H9 (cell line): Measurements from ENCODE around the gene CSTPP1. TPM values are rescaled to one million over a fixed set of nuclear protein-coding genes. Genes with fewer than 3 reads are reported as not detected.

Source experiments
- DNase-seq: peaks from one replicate; pipeline ENCODE4 v3.0.0-alpha.2; 2017
- H2AFZ ChIP-seq: one replicate; pipeline ENCODE4 v1.6.1; 2013; ENCODE audit warnings: mild to moderate bottlenecking, low read length, control low read depth, moderate library complexity
- H2AK5ac ChIP-seq: 2 replicates; pipeline ENCODE4 v1.6.1; 2013; ENCODE audit warnings: low read length, control low read depth, mixed read lengths; ENCODE audit not compliant: insufficient read length
- H2BK120ac ChIP-seq: one replicate; pipeline ENCODE4 v1.6.1; 2013; ENCODE audit warnings: low read depth, mild to moderate bottlenecking, low read length, control low read depth, inconsistent platforms; ENCODE audit not compliant: poor library complexity, severe bottlenecking
- H2BK12ac ChIP-seq: 2 replicates; pipeline ENCODE4 v1.6.1; 2013; ENCODE audit warnings: low read length, control low read depth, mixed read lengths, low read depth; ENCODE audit not compliant: insufficient read length
- H2BK15ac ChIP-seq: 2 replicates; pipeline ENCODE4 v1.6.1; 2013; ENCODE audit warnings: low read depth, low read length, control low read depth
- H2BK20ac ChIP-seq: one replicate; pipeline ENCODE4 v1.6.1; 2013; ENCODE audit warnings: low read depth, mild to moderate bottlenecking, low read length, control low read depth, inconsistent platforms; ENCODE audit not compliant: poor library complexity, severe bottlenecking
- H2BK5ac ChIP-seq: 2 replicates; pipeline ENCODE4 v1.6.1; 2013; ENCODE audit warnings: low read length, control low read depth, mixed read lengths; ENCODE audit not compliant: insufficient read length
- H3K14ac ChIP-seq: 2 replicates; pipeline ENCODE4 v1.6.1; 2013; ENCODE audit warnings: low read length, control low read depth; ENCODE audit not compliant: insufficient read depth
- H3K18ac ChIP-seq: 2 replicates; pipeline ENCODE4 v1.6.1; 2013; ENCODE audit warnings: low read depth, mild to moderate bottlenecking, mixed read lengths, low read length, control low read depth; ENCODE audit not compliant: insufficient read length
- H3K23ac ChIP-seq: 2 replicates; pipeline ENCODE4 v1.6.1; 2013; ENCODE audit warnings: low read length, control low read depth, mixed read lengths, low read depth; ENCODE audit not compliant: insufficient read length
- H3K23me2 ChIP-seq: 2 replicates; pipeline ENCODE4 v1.6.1; 2013; ENCODE audit warnings: low read depth, mild to moderate bottlenecking, mixed read lengths, low read length, control low read depth; ENCODE audit not compliant: insufficient read length, poor library complexity, severe bottlenecking
- H3K27ac ChIP-seq: 2 replicates; pipeline ENCODE4 v1.5.1; 2013; ENCODE audit warnings: low read length, control low read depth, mixed read lengths, low read depth; ENCODE audit not compliant: insufficient read length
- H3K27me3 ChIP-seq: 2 replicates; pipeline ENCODE4 v1.6.1; 2013; ENCODE audit warnings: low read length, control low read depth, inconsistent platforms; ENCODE audit not compliant: insufficient read depth
- H3K4ac ChIP-seq: 2 replicates; pipeline ENCODE4 v1.6.1; 2013; ENCODE audit warnings: low read depth, mild to moderate bottlenecking, control low read depth, inconsistent platforms, low read length, moderate library complexity
- H3K4me1 ChIP-seq: 2 replicates; pipeline ENCODE4 v1.6.1; 2013; ENCODE audit warnings: low read length, control low read depth, inconsistent platforms; ENCODE audit not compliant: insufficient read depth
- H3K4me2 ChIP-seq: 2 replicates; pipeline ENCODE4 v1.6.1; 2013; ENCODE audit warnings: low read length, control low read depth, mixed read lengths; ENCODE audit not compliant: insufficient read length, insufficient read depth
- H3K56ac ChIP-seq: 2 replicates; pipeline ENCODE4 v1.6.1; 2013; ENCODE audit warnings: low read depth, mild to moderate bottlenecking, mixed read lengths, low read length, control low read depth; ENCODE audit not compliant: insufficient read length
- H3K79me1 ChIP-seq: 2 replicates; pipeline ENCODE4 v1.6.1; 2013; ENCODE audit warnings: low read depth, mild to moderate bottlenecking, moderate library complexity, low read length, control low read depth, inconsistent platforms; ENCODE audit not compliant: insufficient read depth, poor library complexity, severe bottlenecking
- H3K79me2 ChIP-seq: 2 replicates; pipeline ENCODE4 v1.6.1; 2013; ENCODE audit warnings: low read length, control low read depth, inconsistent platforms; ENCODE audit not compliant: insufficient read depth
- H3K9ac ChIP-seq: 2 replicates; pipeline ENCODE4 v1.6.1; 2013; ENCODE audit warnings: low read length, control low read depth, mixed read lengths; ENCODE audit not compliant: insufficient read length; ENCODE audit errors: extremely low read depth
- H3K9me3 ChIP-seq: one replicate; pipeline ENCODE4 v1.6.1; 2013; ENCODE audit warnings: low read depth, low read length, inconsistent platforms; ENCODE audit not compliant: control insufficient read depth
- H3T11ph ChIP-seq: one replicate; pipeline ENCODE4 v1.6.1; 2013; ENCODE audit warnings: mild to moderate bottlenecking, low read length, control low read depth, inconsistent platforms
- H4K20me1 ChIP-seq: one replicate; pipeline ENCODE4 v1.6.1; 2013; ENCODE audit not compliant: control insufficient read depth, insufficient read length, insufficient read depth
- H4K5ac ChIP-seq: 2 replicates; pipeline ENCODE4 v1.6.1; 2013; ENCODE audit warnings: low read depth, mild to moderate bottlenecking, mixed read lengths, low read length, control low read depth; ENCODE audit not compliant: insufficient read length
- H4K8ac ChIP-seq: replicated peaks from 2 replicates; pipeline ENCODE4 v1.6.1; 2013; ENCODE audit warnings: low read length, control low read depth, mixed read lengths, low read depth; ENCODE audit not compliant: insufficient read length
- H4K91ac ChIP-seq: 2 replicates; pipeline ENCODE4 v1.6.1; 2013; ENCODE audit warnings: low read depth, mild to moderate bottlenecking, moderate library complexity, mixed read lengths, low read length, control low read depth; ENCODE audit not compliant: insufficient read length
- H3K27ac Mint-ChIP-seq, 3 experiments: 2 replicates in 2 of 3; 3 replicates in 1 of 3; pipeline ENCODE4 v1.8.0; 2020 to 2021; ENCODE audit warnings: mixed read lengths in 3 of 3, mild to moderate bottlenecking in 1 of 3, moderate library complexity in 1 of 3
- H3K27me3 Mint-ChIP-seq: 2 replicates; pipeline ENCODE4 v1.8.0; 2021; ENCODE audit warnings: low read depth, mild to moderate bottlenecking, moderate library complexity, mixed read lengths
- H3K36me3 Mint-ChIP-seq, 3 experiments: 2 replicates in 2 of 3; 3 replicates in 1 of 3; pipeline ENCODE4 v1.8.0; 2020 to 2021; ENCODE audit warnings: low read depth in 3 of 3, mixed read lengths in 3 of 3; ENCODE audit not compliant: insufficient read depth in 1 of 3
- H3K4me1 Mint-ChIP-seq, 2 experiments: 2 replicates each; pipeline ENCODE4 v1.8.0; 2020; ENCODE audit warnings: mixed read lengths in 2 of 2
- H3K4me3 Mint-ChIP-seq, 2 experiments: 2 replicates in 1 of 2; 3 replicates in 1 of 2; pipeline ENCODE4 v1.8.0; 2020 to 2021; ENCODE audit warnings: mild to moderate bottlenecking in 2 of 2, mixed read lengths in 2 of 2, moderate library complexity in 1 of 2
- H3K9me3 Mint-ChIP-seq, 2 experiments: 2 replicates in 1 of 2; 3 replicates in 1 of 2; pipeline ENCODE4 v1.8.0; 2020; ENCODE audit warnings: mild to moderate bottlenecking in 2 of 2, mixed read lengths in 2 of 2, moderate library complexity in 1 of 2
- WGBS: extraction: QIAGEN DNeasy Blood & Tissue Kit; methylation state at CpG from one replicate; pipeline ENCODE4 v1.1.7; 2013; ENCODE audit warnings: missing lambda C conversion rate, low lambda C conversion rate, mixed read lengths; ENCODE audit not compliant: insufficient read length; ENCODE audit errors: extremely low coverage; 5-methylcytosine and 5-hydroxymethylcytosine counted together
- total RNA-seq: library from RNA; stranded (reverse); gene quantifications from 2 replicates; pipeline ENCODE4 v1.2.1, GENCODE V29; 2021
- TF ChIP-seq, protein P1 (sequence below): fragments of 200-600 bp; sonication (generic); conservative IDR thresholded peaks from 3 replicates; pipeline ENCODE4 v1.8.0; 2021; ENCODE audit warnings: antibody characterized with exemption, mild to moderate bottlenecking

CSTPP1 gene
- total RNA-seq, 1 experiment from 2014 or later: 21.2 TPM

DNA sequence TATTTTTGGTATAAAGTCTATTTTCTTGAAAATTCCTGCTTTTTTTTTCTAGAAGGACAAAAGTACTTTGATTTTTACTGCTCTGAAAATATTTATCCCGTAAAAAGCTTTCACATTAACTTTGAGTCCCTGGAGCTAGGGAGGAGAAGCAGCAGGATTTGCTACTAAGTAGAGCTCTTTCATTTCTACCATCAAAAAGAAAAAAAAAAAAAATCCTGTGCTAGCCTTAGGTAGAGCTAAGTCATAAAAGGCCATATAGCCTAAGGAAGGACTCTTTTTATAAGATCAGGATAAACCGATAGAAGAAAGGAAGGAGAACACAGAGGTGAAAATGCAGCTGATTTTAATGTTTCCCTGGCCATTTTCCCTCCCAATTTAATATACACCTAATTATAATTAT, 48.0 kb downstream of the CSTPP1 start:
- no peaks in the 10 kb centered on the region for H3K9me3 Mint-ChIP-seq
- Histone ChIP-seq H3K79me1 (no peaks in the 10 kb centered on the region), H2AK5ac (no peak overlapping the region), H3K56ac (no peak overlapping the region), H3K9ac (no peak overlapping the region), H4K5ac (no peak overlapping the region), H4K8ac (no peak overlapping the region), H2BK20ac (no peak overlapping the region), H2BK5ac (no peak overlapping the region), H4K91ac (no peak overlapping the region), H3K18ac (no peak overlapping the region), H3K4ac (no peak overlapping the region), H4K20me1 (no peaks in the 10 kb centered on the region), H2AFZ (no peak overlapping the region), H3T11ph (no peak overlapping the region), H3K27me3 (no peaks in the 10 kb centered on the region), H2BK15ac (no peak overlapping the region), H3K79me2 (no peaks in the 10 kb centered on the region), H3K4me2 (no peak overlapping the region), H2BK120ac (no peak overlapping the region), H3K23ac (no peak overlapping the region), H3K14ac (no peak overlapping the region), H3K23me2 (no peaks in the 10 kb centered on the region), H3K27ac (no peak overlapping the region), H2BK12ac (no peak overlapping the region), H3K4me1 (no peaks in the 10 kb centered on the region), H3K9me3 (no peaks in the 10 kb centered on the region)
- TF ChIP-seq, protein P1, sequence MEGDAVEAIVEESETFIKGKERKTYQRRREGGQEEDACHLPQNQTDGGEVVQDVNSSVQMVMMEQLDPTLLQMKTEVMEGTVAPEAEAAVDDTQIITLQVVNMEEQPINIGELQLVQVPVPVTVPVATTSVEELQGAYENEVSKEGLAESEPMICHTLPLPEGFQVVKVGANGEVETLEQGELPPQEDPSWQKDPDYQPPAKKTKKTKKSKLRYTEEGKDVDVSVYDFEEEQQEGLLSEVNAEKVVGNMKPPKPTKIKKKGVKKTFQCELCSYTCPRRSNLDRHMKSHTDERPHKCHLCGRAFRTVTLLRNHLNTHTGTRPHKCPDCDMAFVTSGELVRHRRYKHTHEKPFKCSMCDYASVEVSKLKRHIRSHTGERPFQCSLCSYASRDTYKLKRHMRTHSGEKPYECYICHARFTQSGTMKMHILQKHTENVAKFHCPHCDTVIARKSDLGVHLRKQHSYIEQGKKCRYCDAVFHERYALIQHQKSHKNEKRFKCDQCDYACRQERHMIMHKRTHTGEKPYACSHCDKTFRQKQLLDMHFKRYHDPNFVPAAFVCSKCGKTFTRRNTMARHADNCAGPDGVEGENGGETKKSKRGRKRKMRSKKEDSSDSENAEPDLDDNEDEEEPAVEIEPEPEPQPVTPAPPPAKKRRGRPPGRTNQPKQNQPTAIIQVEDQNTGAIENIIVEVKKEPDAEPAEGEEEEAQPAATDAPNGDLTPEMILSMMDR: no peak
- no CpG with 5 or more reads among the region's 2 CpGs for WGBS
- no peak overlapping the region for H3K4me3 Mint-ChIP-seq
- peaks cover 0 to 10% (median 1%) of the 10 kb centered on the region in 3 experiments; a peak in 5 of 7 replicates for H3K36me3 Mint-ChIP-seq
- no peak overlapping the region for H3K27ac Mint-ChIP-seq
- peaks cover 17 to 20% of the 10 kb centered on the region in 2 experiments for H3K4me1 Mint-ChIP-seq
- no peak for DNase-seq
- H3K27me3 Mint-ChIP-seq: no peaks in the 10 kb centered on the region
